GM15510 (cell line): Measurements from ENCODE around the gene KASH5.

Experiments used
- POLR2A ChIP-seq: IDR thresholded peaks from 3 replicates; pipeline ENCODE4 v1.6.1; 2011; ENCODE audit warnings: borderline replicate concordance; ENCODE audit not compliant: insufficient read length; ENCODE audit errors: extremely low read depth

KASH5 gene

DNA sequence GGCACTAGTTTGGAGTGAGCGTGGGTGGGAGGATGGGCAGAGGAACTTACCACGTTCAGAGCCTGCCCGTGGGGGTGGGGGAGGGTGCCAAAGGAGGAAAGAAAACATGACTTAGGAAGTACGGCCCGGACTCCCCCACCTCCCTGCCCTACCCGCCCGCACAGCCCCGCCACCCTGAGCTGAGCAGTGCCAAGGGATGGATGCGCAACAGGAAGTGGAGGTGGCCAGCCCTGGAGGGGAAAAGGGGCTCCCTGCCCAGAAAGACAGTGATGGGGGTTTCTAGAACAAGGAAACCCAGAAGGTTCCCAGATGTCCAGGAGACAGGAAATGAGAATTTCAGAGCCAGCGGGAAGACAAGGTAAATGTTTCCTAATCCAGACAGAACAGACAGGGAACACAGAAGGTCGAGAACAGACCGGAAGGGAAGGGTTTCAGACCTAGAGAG, 32.1 kb upstream of the KASH5 start:
- TF ChIP-seq POLR2A: no peak

DNA sequence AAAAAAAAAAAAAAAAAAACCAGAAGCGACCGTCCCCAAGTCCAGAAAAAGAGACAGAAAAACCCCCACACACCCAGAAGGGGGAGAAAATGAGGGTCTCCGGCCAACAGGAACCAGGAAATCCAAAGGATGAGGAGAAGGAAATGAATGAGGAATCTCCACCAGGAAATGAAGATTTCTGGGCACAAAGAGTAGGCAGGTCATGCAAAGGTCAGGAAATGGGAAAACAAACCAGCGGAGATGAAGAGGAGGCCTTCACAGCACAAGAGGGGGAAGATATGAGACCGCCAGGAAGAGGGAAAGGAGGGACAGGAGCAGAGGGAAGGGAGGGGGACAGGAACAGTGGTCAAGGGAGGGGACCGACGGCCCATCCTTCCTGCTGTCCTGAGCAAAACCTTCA, 31.7 kb upstream of the KASH5 start:
- no peak for TF ChIP-seq POLR2A

DNA sequence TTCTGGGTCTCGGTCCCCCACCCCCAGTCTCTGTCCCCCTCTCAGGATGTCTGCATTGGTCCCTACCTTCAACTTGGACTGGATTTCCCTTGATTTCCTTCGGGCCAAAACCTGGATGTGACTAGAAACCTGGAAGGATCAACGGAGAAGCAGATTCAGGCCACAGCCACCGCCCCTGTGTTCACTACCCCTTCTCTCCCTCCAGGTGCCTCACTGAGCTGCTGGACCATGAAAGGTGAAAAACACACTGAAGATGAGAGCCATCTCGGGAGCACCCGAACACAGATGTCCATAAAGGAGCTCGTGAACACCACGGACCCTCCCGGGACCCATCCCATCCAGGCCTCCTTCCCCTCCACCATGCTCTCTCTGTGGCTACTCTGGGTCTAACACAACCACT, 30.9 kb upstream of the KASH5 start:
- TF ChIP-seq POLR2A: no peak

DNA sequence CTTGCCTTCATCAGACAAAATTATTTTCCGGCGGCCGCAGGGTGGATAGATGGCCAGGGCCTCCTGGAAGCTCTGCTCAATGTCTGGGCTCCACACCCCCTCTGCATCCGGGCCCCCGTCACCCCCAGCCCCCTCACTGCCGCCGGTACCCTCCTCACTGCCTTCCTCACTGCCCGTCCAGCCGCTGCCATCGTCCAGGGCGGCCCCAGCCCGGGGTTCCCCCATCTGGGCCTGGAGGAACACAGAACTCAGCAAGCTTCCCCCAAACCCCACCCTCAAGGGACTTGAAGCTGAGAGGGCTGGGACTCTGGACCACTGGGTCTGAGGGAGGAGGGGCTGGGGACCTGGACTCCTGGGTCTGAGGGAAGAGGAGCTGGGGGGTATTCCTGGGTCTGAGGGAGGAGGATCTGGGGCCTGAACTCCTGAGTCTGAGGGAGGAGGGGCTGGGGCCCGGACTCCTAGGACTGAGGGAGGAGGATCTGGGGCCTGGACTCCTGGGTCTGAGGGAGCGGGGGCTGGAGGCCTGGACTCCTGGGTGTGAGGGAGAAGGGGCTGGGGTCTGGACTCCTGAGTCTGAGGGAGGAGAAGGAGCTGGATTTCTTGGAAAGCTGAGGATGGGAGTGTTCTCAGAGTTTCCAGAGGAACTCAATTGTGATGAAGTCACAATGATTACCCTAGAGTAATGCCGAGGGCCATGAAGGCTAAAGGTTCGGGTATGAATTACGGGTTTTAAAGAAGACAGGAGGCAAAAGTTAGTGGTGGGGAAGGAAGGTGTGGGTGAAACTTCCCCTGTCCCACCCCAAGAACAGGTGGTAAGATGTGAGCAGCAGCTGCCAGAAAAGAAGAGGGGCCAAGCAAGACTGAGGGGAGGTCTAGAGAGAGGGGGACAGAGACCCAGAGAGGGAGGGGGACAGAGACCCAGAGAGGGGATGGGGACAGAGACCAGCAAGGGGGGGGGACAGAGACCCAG, 27.9 kb upstream of the KASH5 start:
- no peak for TF ChIP-seq POLR2A

DNA sequence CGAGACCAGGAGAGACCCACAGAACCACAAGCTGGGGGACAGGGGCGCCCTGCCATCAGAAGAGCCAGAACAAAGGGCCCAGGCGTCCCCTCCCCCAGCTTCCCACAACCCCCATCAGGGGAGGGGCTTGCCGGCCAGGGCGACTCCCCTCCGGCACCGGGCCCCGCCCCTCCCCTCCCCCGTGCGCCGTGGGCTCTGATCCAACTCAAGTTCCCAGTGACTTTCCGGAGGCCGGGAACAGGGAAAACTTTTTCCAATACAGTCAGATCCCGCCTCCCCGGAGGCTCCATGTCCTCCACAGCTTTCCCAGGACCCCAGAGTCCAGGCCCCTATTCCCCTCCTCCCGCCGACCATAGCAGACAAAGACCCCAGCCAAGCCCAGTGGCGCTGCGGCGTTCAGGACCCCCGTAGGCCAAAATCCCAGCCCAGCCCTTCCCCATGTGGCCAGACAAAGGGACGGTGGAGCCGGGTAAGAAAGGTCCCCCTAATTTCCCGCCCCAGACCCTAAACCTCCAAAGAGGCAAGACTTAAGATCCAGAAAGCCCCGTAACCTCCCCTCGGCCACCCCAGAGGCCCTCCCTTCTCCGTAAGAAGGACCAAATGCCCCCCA, 26.5 kb upstream of the KASH5 start:
- no peak for TF ChIP-seq POLR2A

DNA sequence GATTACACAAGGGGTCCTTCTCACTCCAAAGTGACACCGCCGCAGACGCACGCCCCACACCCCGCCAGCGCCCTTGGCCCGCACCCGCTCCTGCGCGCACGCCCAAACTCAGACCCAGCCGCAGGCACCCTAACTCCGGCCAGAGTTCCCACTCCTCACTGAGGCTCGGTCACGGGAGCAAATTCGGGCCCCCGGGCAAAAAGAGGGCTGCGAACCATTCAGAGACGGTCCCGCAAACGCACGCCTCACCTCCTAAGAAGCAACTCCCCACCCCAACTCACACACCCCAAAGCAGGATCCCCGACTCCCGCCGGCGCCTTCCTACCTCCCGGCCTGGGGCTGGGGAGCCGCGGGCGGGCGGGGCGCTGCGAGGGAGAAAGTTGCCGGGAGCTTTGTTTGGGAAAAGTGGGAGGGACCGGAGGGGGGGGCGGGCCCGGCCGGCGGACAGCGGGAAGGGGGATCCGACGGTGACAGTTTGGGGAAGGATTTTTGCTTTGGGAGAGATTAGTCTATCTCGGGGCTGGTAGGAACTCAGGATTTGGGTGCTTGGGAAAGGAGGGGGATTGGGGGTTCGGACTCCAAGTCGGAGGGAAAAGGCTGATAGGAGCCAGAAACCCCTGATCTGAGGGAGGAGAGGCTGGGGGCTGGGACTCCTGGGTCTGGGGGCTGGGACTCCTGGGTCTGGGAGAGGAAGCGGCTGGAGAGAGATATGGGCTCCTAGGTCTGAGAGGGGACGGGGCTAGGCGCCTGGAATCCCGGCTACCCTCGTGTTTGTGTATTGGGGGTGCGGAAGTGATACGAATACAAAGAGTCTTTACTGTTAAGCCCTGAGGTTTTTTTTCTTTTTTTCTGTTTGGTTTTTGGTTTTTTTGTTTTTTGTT, 25.8 kb upstream of the KASH5 start, which contains the start of gene TEAD2:
TEAD2 (minus strand) TSS at position 369 of the 881 bp plus-strand sequence. CDS start 2,341 bp downstream, outside the sequence.
- TF ChIP-seq POLR2A: no peak

DNA sequence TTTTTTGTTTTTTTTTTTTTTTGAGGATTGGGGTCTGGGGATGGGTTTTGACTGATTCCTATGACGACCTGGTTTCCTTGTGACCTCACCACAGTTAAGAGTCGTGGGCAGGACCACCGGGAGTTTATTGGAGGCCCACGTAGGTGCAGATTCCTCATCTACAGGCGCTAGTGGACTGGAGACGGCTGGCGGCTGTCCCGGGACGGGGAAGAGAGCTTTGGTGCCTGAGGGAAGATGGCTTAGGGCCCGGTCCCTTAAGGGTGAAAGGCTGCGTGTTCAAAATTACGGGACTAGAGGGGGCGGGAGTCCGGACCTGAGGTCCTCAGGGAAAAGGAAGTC, 25.2 kb upstream of the KASH5 start:
- TF ChIP-seq POLR2A: no peak

DNA sequence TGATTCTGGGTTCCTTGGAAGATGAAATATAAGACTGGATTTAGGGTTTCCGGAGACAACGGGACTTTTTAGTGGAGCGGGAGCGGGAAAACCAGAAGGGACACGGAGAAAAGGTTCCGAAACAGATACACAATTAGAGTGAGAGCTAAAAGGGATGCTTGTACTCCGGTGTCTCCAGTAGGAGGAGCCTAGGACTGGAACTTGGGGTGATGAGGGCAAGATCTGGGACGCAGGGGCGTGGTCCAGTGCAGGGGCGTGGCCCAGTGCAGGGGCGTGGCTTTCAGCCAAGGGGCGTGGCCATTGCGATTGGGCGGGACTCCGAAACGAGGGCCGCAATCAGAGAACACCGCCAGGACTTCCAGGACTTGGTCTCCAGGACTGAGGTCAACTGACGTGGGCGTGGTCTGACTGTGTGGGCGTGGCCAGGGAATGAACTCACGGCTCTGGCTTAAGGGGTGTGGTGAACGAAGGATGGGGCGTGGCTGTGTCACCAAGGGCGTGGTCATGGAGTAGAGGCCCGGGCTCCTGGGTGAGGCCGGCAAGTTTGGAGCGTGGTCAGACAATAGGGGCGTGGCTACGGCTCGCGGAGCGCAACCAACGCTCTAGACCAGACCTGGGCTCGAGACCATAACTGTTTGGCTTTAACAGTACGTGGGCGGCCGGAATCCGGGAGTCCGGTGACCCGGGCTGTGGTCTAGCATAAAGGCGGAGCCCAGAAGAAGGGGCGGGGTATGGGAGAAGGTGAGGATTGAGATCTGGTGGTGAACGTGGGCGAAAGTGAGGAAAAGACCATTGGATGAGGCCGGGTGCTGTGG, 24.6 kb upstream of the KASH5 start, which contains the start of gene DKKL1:
DKKL1 (plus strand) TSS at position 610 of the 815 bp plus-strand sequence; CDS start at position 732, 122 bp downstream.
- no peak for TF ChIP-seq POLR2A

DNA sequence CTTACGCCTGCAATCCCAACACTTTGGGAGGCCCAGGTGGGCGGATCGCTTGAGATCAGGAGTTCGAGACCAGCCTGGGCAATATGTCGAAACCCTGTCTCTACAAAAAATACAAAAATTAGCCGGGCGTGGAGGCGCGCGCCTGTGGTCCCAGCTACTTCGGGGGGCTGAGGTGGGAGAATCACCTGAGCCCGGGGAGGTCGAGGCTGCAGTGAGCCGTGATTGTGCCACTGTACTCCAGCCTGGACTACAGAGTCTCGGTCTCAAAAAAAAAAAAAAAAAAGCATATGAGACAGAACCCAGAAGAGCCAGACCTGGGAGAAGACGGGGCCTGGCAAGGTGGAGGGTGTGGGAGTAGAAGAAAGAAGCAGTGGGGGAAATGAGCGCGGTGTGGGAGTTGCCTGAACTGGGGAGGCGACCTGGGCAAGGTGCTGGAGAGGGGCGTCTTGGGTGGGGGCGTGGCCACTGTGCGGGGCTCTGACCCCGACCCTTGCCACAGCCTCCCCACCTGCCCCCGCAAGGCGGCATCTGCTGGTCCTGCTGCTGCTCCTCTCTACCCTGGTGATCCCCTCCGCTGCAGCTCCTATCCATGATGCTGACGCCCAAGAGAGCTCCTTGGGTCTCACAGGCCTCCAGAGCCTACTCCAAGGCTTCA, 23.8 kb upstream of the KASH5 start:
- TF ChIP-seq POLR2A: no peak

DNA sequence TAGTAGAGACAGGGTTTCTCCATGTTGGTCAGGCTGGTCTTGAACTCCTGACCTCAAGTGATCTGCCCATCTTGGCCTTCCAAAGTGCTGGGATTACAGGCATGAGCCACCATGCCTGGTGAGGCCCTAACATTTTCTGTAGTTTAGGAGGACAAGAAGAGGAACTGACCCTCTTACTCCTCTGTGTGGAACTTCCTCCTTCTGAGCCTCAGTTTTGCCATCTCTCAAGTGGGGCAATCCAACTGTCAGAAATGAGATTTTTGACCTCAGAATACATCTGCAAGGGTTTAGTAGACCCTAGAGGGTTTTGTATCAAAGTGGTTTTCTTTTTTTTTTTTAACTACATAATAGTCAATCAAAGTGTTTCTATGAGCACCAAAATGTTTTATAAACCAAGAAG, 21.9 kb upstream of the KASH5 start:
- no peak for TF ChIP-seq POLR2A

DNA sequence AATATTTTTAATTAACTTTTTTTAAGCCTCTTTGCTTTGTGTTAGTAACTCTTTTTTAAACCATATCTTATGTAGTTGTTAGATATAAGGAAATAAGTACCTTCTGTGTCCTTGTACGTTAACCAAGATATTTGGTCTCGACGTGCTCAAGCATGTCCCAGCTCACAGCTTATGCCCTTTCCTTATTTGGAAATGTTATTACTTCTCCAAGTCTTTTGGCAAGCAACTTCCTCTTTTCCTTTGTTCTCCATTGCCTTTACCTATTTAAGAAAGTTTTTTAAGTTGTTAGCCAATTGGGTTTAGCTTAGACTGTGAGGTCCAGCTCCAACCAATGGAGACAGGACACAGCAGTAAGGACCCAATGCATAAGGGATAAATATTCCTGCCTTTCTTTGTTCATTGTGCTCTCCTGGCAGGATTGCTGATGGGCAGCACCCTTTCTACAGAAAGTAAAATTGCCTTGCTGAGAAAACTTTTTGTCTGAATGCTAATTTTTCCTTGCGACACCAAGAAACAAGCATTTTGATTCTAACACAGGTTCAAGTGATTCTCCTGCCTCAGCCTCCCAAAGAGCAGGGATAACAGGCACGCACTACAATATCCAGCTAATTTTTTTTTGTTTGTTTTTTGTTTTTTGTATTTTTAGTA, 19.2 kb upstream of the KASH5 start:
- TF ChIP-seq POLR2A: no peak

DNA sequence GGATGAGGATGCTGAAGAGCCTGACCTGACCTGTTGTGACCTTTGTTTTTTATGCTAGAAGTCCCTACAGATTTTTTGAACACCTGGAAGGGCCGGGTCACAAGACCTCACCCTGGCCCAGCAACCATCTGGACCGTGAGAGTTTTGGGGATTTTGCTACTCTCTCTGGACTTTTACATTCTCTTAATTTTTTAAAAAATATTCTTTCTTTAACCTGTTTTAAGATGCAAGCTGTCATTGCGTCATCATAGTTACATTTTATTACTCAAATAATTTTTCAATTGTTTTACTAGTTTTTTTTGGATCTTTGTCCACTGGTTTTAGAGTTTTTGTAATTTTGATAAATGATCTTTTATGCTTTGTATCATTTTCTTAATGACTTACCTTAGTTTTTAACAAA, 16.9 kb upstream of the KASH5 start:
- TF ChIP-seq POLR2A: no peak

DNA sequence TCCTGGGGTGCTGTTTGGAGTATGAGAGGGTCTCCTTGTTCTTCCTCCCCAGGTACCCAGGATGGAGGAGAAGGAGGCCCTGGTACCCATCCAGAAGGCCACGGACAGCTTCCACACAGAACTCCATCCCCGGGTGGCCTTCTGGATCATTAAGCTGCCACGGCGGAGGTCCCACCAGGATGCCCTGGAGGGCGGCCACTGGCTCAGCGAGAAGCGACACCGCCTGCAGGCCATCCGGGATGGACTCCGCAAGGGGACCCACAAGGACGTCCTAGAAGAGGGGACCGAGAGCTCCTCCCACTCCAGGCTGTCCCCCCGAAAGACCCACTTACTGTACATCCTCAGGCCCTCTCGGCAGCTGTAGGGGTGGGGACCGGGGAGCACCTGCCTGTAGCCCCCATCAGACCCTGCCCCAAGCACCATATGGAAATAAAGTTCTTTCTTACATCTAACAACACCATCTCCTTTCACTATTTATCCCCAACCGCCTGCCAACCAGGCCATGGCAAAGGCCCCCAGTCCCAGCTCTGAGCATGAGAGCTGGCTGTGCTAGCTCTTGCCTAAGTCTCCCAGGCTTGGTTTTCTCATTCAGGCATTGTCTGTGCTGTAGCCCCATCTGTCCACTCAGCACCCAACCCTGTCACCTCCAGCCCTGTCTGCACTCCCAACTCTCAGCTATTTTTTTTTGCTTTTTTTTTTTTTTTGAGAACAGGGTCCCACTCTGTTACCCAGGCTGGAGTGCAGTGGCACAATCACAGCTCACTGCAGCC, 13.2 kb upstream of the KASH5 start:
- no peak for TF ChIP-seq POLR2A

DNA sequence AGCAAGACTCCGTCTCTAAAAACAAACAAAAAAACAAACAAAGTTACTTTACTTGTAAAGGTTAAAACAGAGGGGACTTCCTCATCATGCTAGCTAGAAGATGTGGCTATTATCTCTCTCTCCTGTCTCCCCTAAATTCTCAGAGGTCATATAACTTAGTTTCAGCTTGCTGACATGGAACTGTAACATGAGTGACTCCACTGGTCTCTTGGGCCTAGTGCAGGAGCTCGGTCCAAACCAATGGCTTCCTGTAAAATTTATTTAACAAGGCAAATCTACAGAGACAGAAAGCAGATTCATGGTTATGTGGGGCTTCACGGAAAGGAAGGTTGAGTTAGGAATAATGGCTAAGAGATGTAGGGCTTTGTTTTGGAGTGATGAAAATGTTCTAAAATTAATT, 9.5 kb upstream of the KASH5 start:
- no peak for TF ChIP-seq POLR2A
